IPS DF 4.7 (cell line): ENCODE data around the gene ARFIP2.
"Not testable (repeated sequence)": the region's sequence is repeated elsewhere in the genome, so short reads cannot be mapped to it uniquely, and the experiment has no call there.

Experiments used
- DNase-seq: peaks from one replicate; pipeline ENCODE4 v3.0.0-alpha.2; 2013; ENCODE audit warnings: low spot score; ENCODE audit errors: extremely low read depth

ARFIP2 gene, protein sequence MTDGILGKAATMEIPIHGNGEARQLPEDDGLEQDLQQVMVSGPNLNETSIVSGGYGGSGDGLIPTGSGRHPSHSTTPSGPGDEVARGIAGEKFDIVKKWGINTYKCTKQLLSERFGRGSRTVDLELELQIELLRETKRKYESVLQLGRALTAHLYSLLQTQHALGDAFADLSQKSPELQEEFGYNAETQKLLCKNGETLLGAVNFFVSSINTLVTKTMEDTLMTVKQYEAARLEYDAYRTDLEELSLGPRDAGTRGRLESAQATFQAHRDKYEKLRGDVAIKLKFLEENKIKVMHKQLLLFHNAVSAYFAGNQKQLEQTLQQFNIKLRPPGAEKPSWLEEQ

DNA sequence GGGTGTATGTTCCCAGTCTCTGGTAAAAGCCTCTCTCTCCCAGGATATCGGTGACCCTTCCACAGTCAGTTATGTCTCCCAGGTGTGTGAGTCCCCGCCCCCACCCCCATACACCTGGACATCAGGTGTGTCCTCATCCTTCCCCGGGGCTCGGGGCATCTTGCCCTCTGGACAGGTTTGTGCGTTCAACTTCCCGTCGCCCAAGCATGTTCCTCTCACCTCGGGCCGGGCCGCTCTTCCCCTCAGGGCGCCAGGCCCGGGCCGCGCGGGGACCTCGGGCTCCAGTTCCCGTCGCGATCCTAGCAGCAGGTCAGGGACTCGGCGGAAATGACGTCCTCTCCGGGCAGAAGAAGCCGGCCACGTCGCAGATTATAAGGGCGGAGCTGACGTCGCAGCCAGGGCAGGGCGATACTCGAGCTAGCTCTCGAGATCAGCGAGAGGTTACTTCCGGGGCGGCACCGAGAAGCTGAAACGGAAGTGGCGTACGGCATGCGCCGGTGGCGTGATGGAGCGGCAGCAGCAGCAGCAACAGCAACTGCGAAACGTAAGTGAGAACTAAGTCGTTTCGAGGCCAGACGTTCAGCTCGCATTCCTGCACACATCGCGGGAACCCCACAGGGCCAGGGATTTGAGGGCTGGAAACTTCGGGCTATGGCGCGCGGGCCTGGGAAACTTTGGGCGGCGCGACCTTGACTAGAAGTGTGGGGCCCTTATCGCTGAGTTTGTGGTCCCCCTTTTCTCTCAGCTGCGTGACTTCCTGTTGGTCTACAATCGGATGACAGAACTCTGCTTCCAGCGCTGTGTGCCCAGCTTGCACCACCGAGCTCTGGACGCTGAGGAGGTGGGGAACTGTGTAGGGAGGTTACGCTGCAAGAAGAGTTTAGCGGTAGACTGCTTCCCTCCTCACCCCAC lies at the start of gene ARFIP2, which contains the start of gene TIMM10B:
Gene ARFIP2, minus strand, starts transcription at position 320 of the 912 bp plus-strand sequence. CDS start 910 bp downstream, outside the sequence.
Gene TIMM10B, plus strand, starts transcription at position 490 of the 912 bp plus-strand sequence. Its CDS starts 16 bp downstream, at position 506.
- DNase-seq: peak; percentile 94

DNA sequence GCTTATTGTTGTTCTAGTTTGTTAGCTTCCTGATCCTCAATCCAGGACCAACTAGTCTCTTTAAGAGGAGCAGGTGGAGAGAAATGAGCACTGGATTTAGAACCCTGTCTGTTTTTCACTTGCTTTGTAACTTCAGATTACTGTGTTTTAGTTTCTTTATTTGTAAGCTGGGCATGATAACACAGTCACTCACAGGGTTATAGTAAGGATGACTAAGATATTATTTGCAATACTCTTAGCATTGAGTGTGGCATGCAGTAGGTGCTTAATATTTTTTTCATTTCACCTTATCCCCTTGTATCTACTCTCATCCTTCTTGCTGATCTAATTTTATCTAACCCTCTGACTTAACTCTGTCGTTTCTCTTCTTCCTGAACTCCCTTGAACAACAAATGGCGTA lies 49.7 kb upstream of the ARFIP2 start:
- DNase-seq: no peak

DNA sequence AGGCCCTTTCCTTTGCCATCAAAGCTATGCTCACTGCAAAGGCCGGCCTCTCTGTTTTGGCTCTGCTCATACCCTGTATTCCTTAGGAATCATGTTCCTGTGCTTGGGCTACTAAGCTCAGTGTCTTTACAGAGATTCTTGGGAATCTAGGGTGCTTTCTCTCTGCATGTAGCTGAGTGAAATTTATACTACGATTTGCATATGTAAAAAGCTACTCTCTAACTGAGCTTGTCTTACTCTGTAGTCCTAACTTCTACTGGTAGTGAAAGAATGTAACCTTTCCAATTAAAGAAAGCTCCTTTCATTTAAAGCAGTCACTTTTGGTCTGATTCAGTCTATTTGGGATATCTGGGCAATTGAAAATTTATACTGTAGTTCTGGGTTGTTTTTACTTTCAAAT lies 48.1 kb upstream of the ARFIP2 start:
- DNase-seq: no peak

DNA sequence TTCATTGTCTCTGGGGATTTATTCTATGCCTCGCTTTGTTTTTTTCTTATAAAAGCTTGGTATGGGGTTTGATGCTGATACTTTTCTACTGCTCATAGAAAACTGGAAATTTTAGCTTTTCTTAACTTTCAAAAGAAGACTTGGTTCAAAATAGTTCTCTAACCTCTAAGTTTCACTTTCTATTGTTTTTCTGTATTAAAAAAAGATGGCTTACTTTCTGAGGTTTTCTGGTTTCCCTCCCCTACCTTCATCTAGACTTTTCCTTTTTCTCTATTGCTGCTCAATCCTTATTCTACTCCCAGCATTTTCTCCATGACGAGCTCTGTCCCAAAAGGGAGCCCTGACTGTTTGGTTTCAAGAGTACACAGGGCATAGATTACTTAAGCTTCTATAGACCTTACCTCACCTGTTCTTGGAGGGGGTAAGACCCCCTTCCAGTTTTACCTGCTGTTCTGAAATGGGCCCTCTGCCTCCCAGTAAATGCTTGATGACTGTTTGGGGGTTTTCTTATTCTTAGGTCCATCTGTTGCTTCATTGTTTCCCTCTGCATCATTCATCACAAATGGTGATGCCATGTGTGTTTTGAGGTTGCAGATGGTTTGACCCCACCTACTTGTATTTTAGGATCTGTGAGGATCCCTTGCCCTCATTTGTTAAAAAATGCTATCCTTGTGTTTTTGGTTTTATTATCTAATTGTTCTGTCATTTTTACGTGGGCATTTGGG lies 45.4 kb upstream of the ARFIP2 start:
- DNase-seq: no peak

DNA sequence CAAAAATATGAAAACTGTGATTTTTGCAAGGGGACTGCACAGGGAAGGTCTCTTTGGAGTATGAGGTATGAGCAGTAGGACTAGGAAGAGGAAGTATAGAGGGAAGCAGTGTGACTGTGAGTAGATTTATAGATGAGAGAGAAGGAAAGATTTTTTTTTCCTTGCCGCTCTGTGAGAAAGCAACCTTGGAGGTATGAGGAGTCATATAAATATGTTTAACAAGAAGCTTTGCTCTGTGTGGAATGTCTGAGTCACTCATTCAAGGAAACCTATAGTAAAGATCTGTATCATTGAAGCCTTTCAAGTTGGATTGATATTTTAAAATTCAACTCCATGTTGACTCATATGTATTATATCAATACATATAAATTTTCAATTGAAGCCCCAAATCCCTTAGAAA lies 42.1 kb upstream of the ARFIP2 start:
- no peak for DNase-seq

DNA sequence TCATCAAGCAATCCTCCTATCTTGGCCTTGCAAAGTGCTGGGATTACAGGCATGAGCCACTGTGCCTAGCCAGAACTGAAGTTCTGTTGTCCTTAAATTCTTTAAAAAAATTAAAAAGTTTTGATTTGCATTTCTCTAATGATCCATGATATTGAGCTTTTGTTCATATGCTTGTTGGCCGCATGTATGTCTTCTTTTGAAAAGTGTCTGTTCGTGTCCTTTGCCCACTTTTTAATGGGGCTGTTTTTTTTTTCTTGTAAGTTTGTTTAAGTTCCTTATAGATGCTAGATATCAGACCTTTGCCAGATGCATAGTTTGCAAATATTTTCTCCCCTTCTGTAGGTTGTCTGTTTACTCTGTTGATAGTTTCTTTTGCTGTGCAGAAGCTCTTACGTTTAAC lies 40.8 kb upstream of the ARFIP2 start:
- not testable (repeated sequence) for DNase-seq

DNA sequence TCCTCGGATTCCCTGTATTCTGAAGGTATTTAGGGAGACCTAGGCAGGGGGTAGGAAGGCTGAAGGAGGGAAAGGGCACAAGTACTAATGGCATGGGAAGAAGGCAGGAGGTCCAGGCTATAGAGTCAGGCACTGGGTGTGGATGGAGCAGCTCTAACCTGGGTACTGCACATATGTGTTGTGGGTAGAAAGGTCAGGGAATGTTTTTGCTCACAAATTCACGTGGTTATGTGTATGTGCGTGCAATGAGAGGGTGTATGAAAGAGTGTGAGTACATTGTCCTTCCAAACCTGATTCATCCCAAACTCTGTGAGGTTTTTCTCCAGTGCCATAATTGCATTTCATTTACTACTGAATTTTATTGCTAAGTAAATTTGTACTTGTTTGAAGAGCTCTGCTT lies 39.1 kb upstream of the ARFIP2 start:
- no peak for DNase-seq

DNA sequence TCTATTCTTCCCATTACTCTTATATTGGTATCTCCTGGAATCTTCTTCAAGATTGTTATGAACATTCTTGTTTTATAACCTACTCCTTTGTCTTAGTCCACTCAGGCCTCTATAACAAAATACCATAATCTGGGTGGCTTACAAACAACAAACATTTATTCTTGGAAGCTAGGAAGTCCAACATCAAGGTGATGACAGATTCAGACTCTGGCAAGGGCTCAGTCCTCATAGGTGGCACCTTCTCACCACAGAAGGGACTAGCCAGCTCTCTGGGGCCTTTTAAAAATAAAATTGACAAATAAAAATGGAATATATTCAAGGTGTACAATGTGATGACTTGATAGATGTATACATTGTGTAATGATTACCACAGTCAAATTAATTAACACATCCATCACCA lies 35.7 kb upstream of the ARFIP2 start:
- no peak for DNase-seq

DNA sequence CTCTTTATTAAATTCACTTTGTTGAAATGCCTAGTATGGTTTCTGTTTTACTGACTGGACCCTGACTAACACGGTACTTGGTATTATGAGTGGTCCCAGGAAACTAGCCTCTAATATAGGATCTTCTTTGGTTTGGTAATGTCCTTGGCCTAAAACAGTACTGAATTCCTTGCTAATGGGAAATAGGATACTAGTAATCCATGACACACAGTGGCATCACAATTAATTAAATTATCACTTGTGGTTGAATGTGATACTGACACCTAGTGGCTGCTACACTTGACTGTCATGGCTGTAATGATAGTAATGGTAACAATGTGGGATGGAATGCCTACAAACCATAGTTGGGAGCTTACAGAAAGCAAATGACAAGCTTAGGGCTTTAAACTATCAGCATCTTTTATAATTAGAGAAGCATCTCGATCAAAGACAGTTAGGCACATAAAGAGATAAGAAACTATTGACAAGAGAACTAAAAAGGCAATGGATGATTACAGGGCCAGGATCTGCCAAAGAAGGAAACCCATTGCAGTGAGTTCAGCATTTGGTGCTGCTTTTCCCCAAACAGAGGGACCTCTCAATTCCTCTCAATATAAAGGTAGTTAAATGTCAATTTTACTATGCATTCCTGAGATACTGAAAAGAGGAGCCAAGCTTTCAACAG lies 24.6 kb upstream of the ARFIP2 start:
- no peak for DNase-seq

DNA sequence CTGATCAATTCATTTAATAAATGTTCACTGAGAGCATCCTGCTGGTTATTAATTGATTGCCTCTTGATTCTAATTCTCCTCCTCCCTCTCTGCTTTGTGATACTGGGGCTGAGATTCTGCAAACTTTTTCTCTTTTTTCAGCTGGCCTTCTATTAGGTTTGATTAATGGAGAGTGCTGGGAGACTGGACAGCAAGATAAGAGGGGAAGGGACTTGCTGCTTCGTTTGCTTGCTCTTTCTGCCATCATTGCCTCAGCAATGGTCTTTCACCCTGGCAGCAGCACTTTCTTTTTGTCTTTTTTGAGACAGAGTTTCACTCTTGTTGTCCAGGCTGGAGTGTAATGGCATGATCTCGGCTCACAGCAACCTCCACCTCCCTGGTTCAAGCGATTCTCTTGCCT lies 23.0 kb upstream of the ARFIP2 start:
- DNase-seq: no peak

DNA sequence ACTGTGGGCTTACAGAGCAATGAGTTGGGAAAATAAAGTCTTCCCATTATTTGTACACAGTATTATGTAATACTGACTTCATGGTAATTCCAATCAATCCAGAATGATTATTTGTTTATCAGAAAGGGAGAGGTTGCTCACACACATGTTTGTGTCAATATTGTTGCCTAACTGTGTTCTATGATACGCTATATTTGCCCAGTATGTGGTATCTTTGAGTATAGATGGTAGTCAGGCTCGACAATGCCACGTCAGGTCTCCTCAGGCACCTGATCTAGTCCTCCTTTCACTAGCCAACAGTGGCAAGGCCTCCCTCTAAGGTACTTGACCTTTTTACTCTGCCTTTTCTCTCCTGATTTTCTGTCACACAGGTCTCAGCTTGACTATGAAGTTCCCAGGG lies 21.3 kb upstream of the ARFIP2 start:
- DNase-seq: no peak

DNA sequence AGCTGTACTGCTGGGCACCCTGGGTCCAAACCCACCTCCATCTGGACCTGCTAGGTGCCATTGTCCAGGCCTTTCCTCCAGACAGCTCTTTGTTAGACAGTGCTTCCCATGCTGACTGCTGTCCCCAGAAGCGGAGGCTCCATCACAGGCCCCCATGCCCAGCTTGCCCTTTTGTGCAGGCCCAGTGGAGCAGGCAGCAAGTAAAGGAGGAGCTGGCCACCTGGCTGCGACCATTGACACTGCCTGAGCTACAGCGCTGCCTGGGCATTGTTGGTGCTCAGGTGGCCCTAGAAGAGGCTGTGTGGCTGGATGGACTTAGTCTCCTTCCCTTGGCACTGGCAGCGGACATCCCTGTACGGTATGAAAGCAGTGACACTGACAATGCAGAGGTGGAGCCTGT lies 17.4 kb upstream of the ARFIP2 start:
- no peak for DNase-seq

DNA sequence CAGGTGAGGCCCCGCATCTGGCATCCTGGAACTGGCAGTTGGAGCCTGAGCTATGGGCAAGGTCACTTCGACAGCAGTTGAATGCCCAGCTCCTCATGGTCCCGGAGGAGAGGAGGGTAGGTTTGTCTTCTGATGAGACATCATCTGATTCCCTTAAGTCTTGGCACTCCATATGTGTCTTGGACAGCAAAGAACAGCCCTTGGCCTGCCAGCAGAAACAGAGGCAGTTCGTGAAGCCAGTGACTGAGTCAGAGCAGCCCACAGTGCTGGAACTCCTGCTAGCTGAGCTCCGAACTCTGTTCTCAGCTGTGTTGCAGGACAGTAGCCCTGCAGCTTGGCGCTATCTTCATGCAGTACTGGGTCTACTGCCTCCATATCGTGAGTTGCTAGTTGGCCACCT lies 17.0 kb upstream of the ARFIP2 start:
- no peak for DNase-seq

DNA sequence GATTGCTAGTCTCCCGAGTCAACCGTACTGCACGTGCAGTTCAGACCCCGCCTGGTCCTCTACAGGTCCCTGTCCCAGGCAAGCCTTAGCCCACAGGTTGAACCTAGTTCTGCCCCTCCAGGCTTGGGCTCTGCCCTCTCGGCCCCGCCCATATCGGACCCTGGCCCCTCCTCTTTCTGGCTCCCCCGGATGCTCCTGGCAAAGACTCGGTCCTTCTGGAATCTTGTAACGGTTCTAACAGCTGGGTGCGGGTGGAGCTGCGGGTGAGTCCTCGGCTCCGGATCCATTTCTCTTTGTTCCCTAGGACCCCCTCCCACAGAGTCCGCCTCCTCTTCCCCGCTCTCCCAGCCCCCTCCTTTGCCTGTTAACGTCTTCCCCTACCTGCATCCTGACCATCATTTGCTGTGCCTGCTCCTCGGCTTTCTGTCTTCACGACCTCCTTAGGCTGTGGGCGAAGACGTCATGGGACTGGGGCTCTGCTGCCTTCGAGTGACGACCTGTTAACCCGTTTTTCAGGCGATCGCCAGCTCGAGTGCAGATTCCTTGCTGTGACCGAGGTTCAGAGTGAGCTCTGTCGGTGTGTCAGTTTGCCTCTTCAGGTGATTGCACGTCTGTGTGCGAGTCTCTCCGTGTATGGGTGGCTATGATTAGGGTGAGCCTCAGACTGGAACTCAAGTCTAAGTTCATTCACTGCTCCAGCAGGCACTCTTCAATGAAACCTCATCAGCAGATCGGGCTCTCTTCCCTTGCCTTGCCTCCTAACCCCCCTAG lies 16.1 kb upstream of the ARFIP2 start, which contains the start of gene DNHD1:
Gene DNHD1, plus strand, starts transcription at position 212 of the 771 bp plus-strand sequence. CDS start 936 bp downstream, outside the sequence.
- no peak for DNase-seq

DNA sequence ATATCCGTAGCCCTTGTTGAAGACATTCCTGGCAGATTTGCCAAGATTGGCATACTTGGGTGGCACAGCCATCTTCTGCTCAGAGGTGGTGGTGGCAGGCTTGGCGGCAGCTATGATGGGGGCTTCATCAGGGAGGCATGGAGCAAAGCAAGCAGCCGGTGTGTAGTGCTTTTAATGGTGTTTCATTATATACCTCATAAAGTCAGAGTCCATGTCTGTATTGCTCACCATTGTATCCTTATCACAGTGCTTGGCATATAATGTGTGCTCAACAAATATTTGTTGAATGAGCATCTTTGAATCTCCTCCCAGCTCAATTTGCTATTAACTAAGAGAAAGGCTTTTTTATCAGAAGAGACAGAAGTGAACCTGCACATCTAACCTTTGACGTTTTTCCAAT lies 8.2 kb upstream of the ARFIP2 start:
- DNase-seq: no peak

DNA sequence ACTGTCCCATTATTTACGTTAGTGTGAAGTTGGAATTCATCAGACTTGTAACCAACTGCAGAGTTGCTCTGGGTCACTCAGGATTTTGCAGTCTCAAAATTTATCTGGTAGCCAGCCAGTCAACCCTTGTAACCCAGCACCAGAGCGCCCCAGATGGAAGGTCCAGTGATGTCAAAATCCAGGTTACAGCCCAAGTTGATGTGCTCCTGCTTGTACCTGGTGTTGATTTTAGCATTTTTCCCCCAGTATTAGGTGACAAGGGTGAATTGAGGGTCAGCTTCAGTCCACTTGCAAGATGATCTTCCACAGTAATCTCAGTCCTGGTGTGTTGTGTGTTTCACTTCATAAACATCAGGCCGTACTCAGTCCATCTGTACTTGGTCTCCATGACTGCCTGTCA lies 7.7 kb upstream of the ARFIP2 start:
- no peak for DNase-seq

DNA sequence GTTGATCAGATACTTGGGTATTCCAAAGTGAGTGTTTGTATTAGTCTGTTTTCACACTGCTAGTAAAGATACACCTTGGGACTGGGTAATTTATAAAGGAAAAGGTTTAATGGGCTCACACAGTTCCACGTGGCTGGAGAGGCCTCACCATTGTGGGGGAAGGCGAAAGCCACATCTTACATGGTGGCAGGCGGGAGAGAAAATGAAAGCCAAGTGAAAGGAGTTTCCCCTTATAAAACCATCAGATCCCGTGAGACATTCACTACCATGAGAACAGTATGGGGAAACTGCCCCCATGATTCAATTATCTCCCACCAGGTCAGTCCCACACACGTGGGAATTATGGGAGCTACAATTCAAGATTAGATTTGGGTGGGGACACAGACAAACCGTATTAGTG lies 7.2 kb upstream of the ARFIP2 start:
- DNase-seq: no peak

DNA sequence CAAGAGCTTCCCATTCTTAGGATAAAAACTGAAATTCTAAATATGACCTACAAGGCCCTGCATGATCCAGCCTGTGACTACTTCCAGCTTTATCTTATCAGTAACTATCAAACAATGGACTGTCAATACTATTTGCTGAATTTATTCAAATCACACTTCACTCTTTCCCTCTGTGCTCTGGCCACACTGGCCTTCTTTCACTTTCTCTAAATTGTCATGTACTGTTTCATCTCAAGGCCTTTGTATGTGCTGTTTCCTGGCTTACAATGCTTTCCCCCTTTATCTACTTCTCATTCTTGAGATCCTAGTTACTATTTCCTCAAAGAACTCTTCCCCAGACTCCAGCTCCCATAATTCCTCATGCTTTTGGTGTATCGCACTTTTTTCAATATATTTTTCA lies 5.8 kb upstream of the ARFIP2 start:
- no peak for DNase-seq

DNA sequence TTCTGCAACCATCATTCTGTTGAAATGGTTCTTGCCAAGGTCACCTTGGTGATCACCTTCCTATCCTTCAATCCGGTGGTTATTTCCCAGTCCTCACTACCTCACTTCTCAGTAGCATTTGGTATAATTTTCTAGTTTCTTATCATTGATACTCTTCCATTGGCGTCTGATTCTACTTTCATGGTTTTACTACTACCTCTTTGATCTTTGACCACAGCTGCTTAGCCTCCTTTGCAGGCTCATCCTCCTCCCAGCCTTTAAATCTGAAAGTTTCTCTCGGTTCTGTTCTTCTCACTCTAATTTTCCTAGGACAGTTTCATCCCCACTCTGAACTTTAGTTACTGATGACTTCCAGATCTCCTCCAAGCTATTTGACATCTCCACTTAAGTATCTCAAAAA lies 5.1 kb upstream of the ARFIP2 start:
- DNase-seq: no peak

DNA sequence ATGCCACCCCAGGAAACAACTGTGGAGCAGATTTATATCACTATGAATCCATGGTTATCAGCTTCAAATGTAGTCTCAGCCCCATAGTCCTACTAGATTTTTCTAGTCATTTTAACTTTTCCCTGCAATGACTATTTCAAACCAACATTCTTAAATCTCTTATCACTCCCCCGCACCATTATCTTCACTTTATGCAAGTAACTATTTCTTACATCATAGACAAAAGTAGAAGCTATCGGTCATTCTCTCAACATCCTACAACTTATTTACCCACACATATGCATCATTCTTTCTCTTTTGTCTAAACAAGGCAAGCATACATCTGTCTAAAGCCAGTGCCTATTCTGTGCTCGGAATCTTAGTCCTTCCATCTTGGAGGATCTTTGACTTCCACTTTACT lies 4.5 kb upstream of the ARFIP2 start:
- DNase-seq: no peak
